H1 (cell line): ENCODE measurements around the gene FANK1. TPM values are rescaled to one million over a fixed set of nuclear protein-coding genes. Genes with fewer than 3 reads are reported as not detected.

Source experiments
- CTCF ChIA-PET: fragments of 300-600 bp; sonication (Branson Sonifier 250); formaldehyde crosslinking; loops from one replicate; lab custom pipeline; 2021; ENCODE audit not compliant: partially characterized antibody; lab: Charles Lee
- POLR2A ChIA-PET: fragments of 300-600 bp; sonication (Branson Sonifier 250); formaldehyde crosslinking; loops from one replicate; lab custom pipeline; 2021; ENCODE audit warnings: inconsistent platforms; ENCODE audit not compliant: partially characterized antibody; lab: Charles Lee
- DNase-seq, 2 experiments: peaks; one replicate each; pipeline versions ENCODE4 v3.0.0 to v3.0.0-alpha.2; 2010 to 2022; ENCODE audit warnings: low spot score in 2 of 2, low read depth in 1 of 2, mixed read lengths in 1 of 2
- FAIRE-seq: peaks from 2 replicates; lab custom pipeline; 2011; peaks lifted over from hg19 to GRCh38; lab: Jason Lieb, UNC
- H2AFZ ChIP-seq: 2 replicates; pipeline ENCODE4 v1.8.1; 2012; ENCODE audit warnings: low read length, inconsistent platforms
- H2AK5ac ChIP-seq: 2 replicates; pipeline ENCODE4 v1.6.1; 2013; ENCODE audit warnings: low read depth, low read length
- H2BK120ac ChIP-seq: replicated peaks from 2 replicates; pipeline ENCODE3; 2013; ENCODE audit warnings: low read depth, low read length, inconsistent platforms
- H2BK12ac ChIP-seq: 2 replicates; pipeline ENCODE4 v1.6.1; 2013; ENCODE audit warnings: low read depth, low read length
- H2BK15ac ChIP-seq: 2 replicates; pipeline ENCODE4 v1.6.1; 2013; ENCODE audit warnings: low read length
- H2BK20ac ChIP-seq: 2 replicates; pipeline ENCODE4 v1.6.1; 2013; ENCODE audit warnings: low read length
- H2BK5ac ChIP-seq: 2 replicates; pipeline ENCODE4 v1.6.1; 2013; ENCODE audit warnings: low read depth, low read length
- H3K14ac ChIP-seq: 2 replicates; pipeline ENCODE4 v1.6.1; 2013; ENCODE audit warnings: inconsistent platforms; ENCODE audit not compliant: insufficient read length
- H3K18ac ChIP-seq: 2 replicates; pipeline ENCODE4 v1.6.1; 2013; ENCODE audit warnings: low read length; ENCODE audit errors: extremely low read depth
- H3K23ac ChIP-seq: 2 replicates; pipeline ENCODE4 v1.6.1; 2013; ENCODE audit warnings: inconsistent platforms; ENCODE audit not compliant: insufficient read length
- H3K23me2 ChIP-seq: 2 replicates; pipeline ENCODE4 v1.6.1; 2013; ENCODE audit warnings: low read depth, low read length
- H3K27ac ChIP-seq: 2 replicates; pipeline ENCODE4 v1.6.1; 2011; ENCODE audit warnings: low read depth, low read length, inconsistent platforms
- H3K27me3 ChIP-seq, 4 experiments: replicated peaks in 1 of 4; 1 replicate in 1 of 4; 2 replicates in 3 of 4; pipeline versions ENCODE4 v1.6.1 to v1.8.1; 2011 to 2013; ENCODE audit warnings: low read length in 3 of 4, mild to moderate bottlenecking in 3 of 4, inconsistent platforms in 2 of 4, mixed read lengths in 2 of 4, moderate library complexity in 1 of 4; ENCODE audit not compliant: control insufficient read depth in 3 of 4, insufficient read depth in 3 of 4; ENCODE audit errors: extremely low read depth in 1 of 4
- H3K36me3 ChIP-seq, 4 experiments: 2 replicates each; pipeline versions ENCODE4 v1.6.1 to v1.8.1; 2011 to 2013; ENCODE audit warnings: mild to moderate bottlenecking in 4 of 4, low read length in 3 of 4, moderate library complexity in 2 of 4, control low read depth in 1 of 4, inconsistent platforms in 1 of 4; ENCODE audit not compliant: insufficient read depth in 4 of 4, control insufficient read depth in 2 of 4
- H3K4ac ChIP-seq: replicated peaks from 2 replicates; pipeline ENCODE3; 2013; ENCODE audit warnings: low read length, low read depth, mixed read lengths, inconsistent platforms; ENCODE audit not compliant: insufficient read length
- H3K4me1 ChIP-seq, 4 experiments: replicated peaks in 1 of 4; 1 replicate in 1 of 4; 2 replicates in 3 of 4; pipeline versions ENCODE4 v1.6.1 to v1.8.1; 2011 to 2013; ENCODE audit warnings: low read length in 3 of 4, inconsistent platforms in 2 of 4, mixed read lengths in 1 of 4; ENCODE audit not compliant: insufficient read depth in 4 of 4, control insufficient read depth in 3 of 4
- H3K4me2 ChIP-seq, 2 experiments: 2 replicates each; pipeline versions ENCODE4 v1.6.1 to v1.8.1; 2011 to 2013; ENCODE audit warnings: low read depth in 2 of 2, low read length in 2 of 2, control low read depth in 1 of 2, inconsistent platforms in 1 of 2, mild to moderate bottlenecking in 1 of 2; ENCODE audit not compliant: insufficient read depth in 1 of 2
- H3K4me3 ChIP-seq, 4 experiments: fragments of 200-600, 300-600 bp in 1 of 4; sonication (generic), shearing (Covaris generic), sonication (Bioruptor Twin) in 1 of 4; 2 replicates each; pipeline versions ENCODE4 v1.5.1 to v1.8.1; 2011 to 2016; ENCODE audit warnings: low read length in 4 of 4, low read depth in 3 of 4, control low read depth in 2 of 4, inconsistent platforms in 2 of 4, mild to moderate bottlenecking in 2 of 4, mixed read lengths in 1 of 4, moderate library complexity in 1 of 4; ENCODE audit not compliant: insufficient read depth in 2 of 4; ENCODE audit errors: extremely low read depth in 1 of 4
- H3K56ac ChIP-seq: replicated peaks from 2 replicates; pipeline ENCODE3; 2013; ENCODE audit warnings: low read depth, mild to moderate bottlenecking, mixed read lengths, low read length, inconsistent platforms; ENCODE audit not compliant: insufficient read length
- H3K79me1 ChIP-seq: 2 replicates; pipeline ENCODE4 v1.6.1; 2013; ENCODE audit warnings: low read depth, low read length, control low read depth
- H3K79me2 ChIP-seq, 2 experiments: 2 replicates each; pipeline versions ENCODE4 v1.6.1 to v1.8.1; 2012 to 2013; ENCODE audit warnings: low read length in 2 of 2, mild to moderate bottlenecking in 2 of 2, inconsistent platforms in 1 of 2; ENCODE audit not compliant: insufficient read depth in 2 of 2, control insufficient read depth in 1 of 2
- H3K9ac ChIP-seq, 4 experiments: replicated peaks in 1 of 4; 1 replicate in 1 of 4; 2 replicates in 3 of 4; pipeline versions ENCODE4 v1.6.1 to v1.8.1; 2011 to 2013; ENCODE audit warnings: low read depth in 3 of 4, low read length in 3 of 4, control low read depth in 2 of 4, mild to moderate bottlenecking in 2 of 4, moderate library complexity in 2 of 4, inconsistent platforms in 1 of 4; ENCODE audit errors: extremely low read depth in 1 of 4
- H3K9me3 ChIP-seq, 2 experiments: 2 replicates each; pipeline versions ENCODE4 v1.6.1 to v1.8.1; 2012 to 2013; ENCODE audit warnings: mild to moderate bottlenecking in 2 of 2, moderate library complexity in 2 of 2, control low read depth in 1 of 2, inconsistent platforms in 1 of 2, low read depth in 1 of 2, low read length in 1 of 2, mixed read lengths in 1 of 2; ENCODE audit not compliant: insufficient read depth in 2 of 2
- H4K20me1 ChIP-seq, 2 experiments: replicated peaks in 1 of 2; 2 replicates each; pipeline versions ENCODE3 to v1.8.1; 2011 to 2013; ENCODE audit warnings: inconsistent platforms in 2 of 2, low read length in 2 of 2, mild to moderate bottlenecking in 1 of 2; ENCODE audit not compliant: insufficient read depth in 2 of 2, control insufficient read depth in 1 of 2
- H4K5ac ChIP-seq: 2 replicates; pipeline ENCODE4 v1.6.1; 2013; ENCODE audit warnings: low read length, low read depth, mixed read lengths, inconsistent platforms; ENCODE audit not compliant: insufficient read length
- H4K8ac ChIP-seq: 2 replicates; pipeline ENCODE4 v1.8.0; 2013; ENCODE audit warnings: mild to moderate bottlenecking, moderate library complexity, low read length, inconsistent platforms; ENCODE audit not compliant: insufficient read depth; ENCODE audit errors: extremely low read depth
- H4K91ac ChIP-seq: replicated peaks from 2 replicates; pipeline ENCODE3; 2013; ENCODE audit warnings: low read length, mixed read lengths, inconsistent platforms; ENCODE audit not compliant: insufficient read length
- HDAC6 ChIP-seq: IDR thresholded peaks from one replicate; pipeline ENCODE4 v1.7.1; 2012; ENCODE audit warnings: low read depth, mild to moderate bottlenecking, inconsistent platforms, low read length, moderate library complexity
- NRF1 ChIP-seq: IDR thresholded peaks from 2 replicates; pipeline ENCODE4 v1.6.1; 2011; ENCODE audit warnings: mild to moderate bottlenecking, low read depth, low read length, improper control_type of control experiment
- SUZ12 ChIP-seq: fragments of 200-600 bp; sonication (generic); IDR thresholded peaks from 2 replicates; pipeline ENCODE4 v1.6.1; 2012; ENCODE audit warnings: mild to moderate bottlenecking, inconsistent platforms, low read length, moderate library complexity, mixed read lengths
- ZNF274 ChIP-seq: IDR thresholded peaks from 2 replicates; pipeline ENCODE4 v1.7.0; 2012; ENCODE audit warnings: low read length, borderline replicate concordance; ENCODE audit errors: extremely low read depth
- WGBS, 2 experiments: shearing (Covaris generic) in 1 of 2; methylation state at CpG; one replicate each; pipeline versions ENCODE4 v1.1.6 to v1.1.7; 2013 to 2015; ENCODE audit warnings: low lambda C conversion rate in 2 of 2, mixed read lengths in 2 of 2, inconsistent platforms in 1 of 2, low coverage in 1 of 2, missing lambda C conversion rate in 1 of 2; ENCODE audit not compliant: insufficient replicate concordance in 2 of 2, insufficient coverage in 1 of 2, insufficient read length in 1 of 2; ENCODE audit errors: extremely low coverage in 1 of 2, missing lambda C conversion rate in 1 of 2; 5-methylcytosine and 5-hydroxymethylcytosine counted together
- polyA plus RNA-seq, 7 experiments: library from polyadenylated mRNA; depleted of rRNA in 3 of 7; stranded (reverse) in 5 of 7; unstranded in 2 of 7; fragments of >200 nt in 5 of 7; fragments of 200-250 nt in 2 of 7; gene quantifications; 1 replicate in 5 of 7; 2 replicates in 1 of 7; 4 replicates in 1 of 7; pipeline versions ENCODE4 v1.2.1 to v1.2.3, GENCODE V29; 2011 to 2013; ENCODE audit warnings: missing spikeins in 2 of 7, mixed read lengths in 2 of 7
- total RNA-seq: library from RNA; stranded (reverse); fragmentation: NEBNext Ultra II Directional; extraction: Animal tissue kit (Norgen Biotek cat#: 25700); gene quantifications from 2 replicates; pipeline ENCODE4 v1.2.1, GENCODE V29; 2021

Gene FANK1
- total and polyA plus RNA-seq, 2 of the 8 experiments (the other 6 are each of a cell fraction or from before 2014, with no cell fraction given) = 1.2 TPM; not detected in 1

DNA sequence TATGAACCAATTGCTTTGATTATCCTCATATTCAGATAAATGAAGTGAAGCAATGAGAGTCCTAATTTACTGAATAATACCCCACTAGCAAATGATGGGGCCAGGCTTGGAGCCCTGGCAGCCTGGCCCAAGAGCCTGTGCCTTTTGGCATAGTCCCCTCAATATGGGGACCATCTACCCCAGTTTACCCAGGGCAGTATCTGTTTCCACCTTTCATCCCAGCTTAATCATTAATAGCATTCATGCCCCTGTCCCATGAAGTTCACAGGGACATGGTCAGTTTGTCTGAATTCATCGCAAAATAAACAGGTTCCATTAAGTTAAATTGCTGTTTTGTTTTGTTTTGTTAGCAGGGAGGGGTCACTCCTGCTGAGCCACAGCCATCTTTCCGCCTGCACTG is 47.5 kb upstream of the FANK1 start:
- no peak overlapping the region for H2BK120ac ChIP-seq
- H2BK5ac ChIP-seq = no peak overlapping the region
- H3K79me2 ChIP-seq = no peaks in the 10 kb centered on the region
- H4K5ac ChIP-seq = no peak overlapping the region
- H3K23me2 ChIP-seq = no peaks in the 10 kb centered on the region
- no peaks in the 10 kb centered on the region for H3K9me3 ChIP-seq
- peaks cover 0 to 20% (median 8%) of the 10 kb centered on the region in 4 experiments; a peak in 5 of 8 replicates for H3K36me3 ChIP-seq
- H3K4me1 ChIP-seq = no peaks in the 10 kb centered on the region
- TF ChIP-seq SUZ12 = no peak
- TF ChIP-seq ZNF274 = no peak
- no peak for TF ChIP-seq NRF1
- TF ChIP-seq HDAC6 = no peak
- WGBS, 2 experiments = 98% methylated on average over 2 of the region's 2 CpGs; no CpG with 5 or more reads in 1 of the 2 experiments
- POLR2A ChIA-PET = interaction anchor here (1.3 to 1.4 kb wide), 2 partner anchors 10 to 13 kb away, joined by 4 to 5 read pairs; no protein-coding TSS in a partner anchor
- H3K4me3 ChIP-seq = no peak overlapping the region
- no peak overlapping the region for H3K23ac ChIP-seq
- peaks cover 0 to 1% of the 10 kb centered on the region in 2 experiments for H4K20me1 ChIP-seq
- H2AK5ac ChIP-seq = no peak overlapping the region
- no peak overlapping the region for H3K4ac ChIP-seq
- no peak overlapping the region for H4K8ac ChIP-seq
- no peak overlapping the region for H3K4me2 ChIP-seq
- no peak overlapping the region for H3K56ac ChIP-seq
- DNase-seq (no peak), FAIRE-seq (no peak)
- no peak overlapping the region for H3K27ac ChIP-seq
- CTCF ChIA-PET = no interaction called here
- H3K9ac ChIP-seq = no peak overlapping the region
- H4K91ac ChIP-seq = no peak overlapping the region
- H2AFZ ChIP-seq = no peak overlapping the region
- no peak overlapping the region for H2BK20ac ChIP-seq
- H3K79me1 ChIP-seq = no peaks in the 10 kb centered on the region
- no peak overlapping the region for H3K18ac ChIP-seq
- no peaks in the 10 kb centered on the region for H3K27me3 ChIP-seq
- no peak overlapping the region for H3K14ac ChIP-seq
- no peak overlapping the region for H2BK15ac ChIP-seq
- no peak overlapping the region for H2BK12ac ChIP-seq
